Subcutaneous adipose tissue (tissue), 4 donors: ENCODE results near the gene BBIP1. TPM values are rescaled to one million over a fixed set of nuclear protein-coding genes. Genes with fewer than 3 reads are reported as not detected.

Experiments
- total RNA-seq, 4 donors: library from RNA; depleted of rRNA; stranded (reverse); fragments of >200 nt; gene quantifications; one replicate each; pipeline ENCODE4 v1.1.0, GENCODE V29; 2016
- TF ChIP-seq, protein P1 (sequence below): fragments of 450-650 bp; IDR thresholded peaks from one replicate; pipeline ENCODE4 v1.5.1; 2016; ENCODE audit warnings: low read depth, mild to moderate bottlenecking, control low read depth, antibody characterized with exemption, moderate library complexity

The BBIP1 gene
- total RNA-seq, result 10 to 100 TPM; 17.3 to 37.3 (median 24.8) TPM

DNA sequence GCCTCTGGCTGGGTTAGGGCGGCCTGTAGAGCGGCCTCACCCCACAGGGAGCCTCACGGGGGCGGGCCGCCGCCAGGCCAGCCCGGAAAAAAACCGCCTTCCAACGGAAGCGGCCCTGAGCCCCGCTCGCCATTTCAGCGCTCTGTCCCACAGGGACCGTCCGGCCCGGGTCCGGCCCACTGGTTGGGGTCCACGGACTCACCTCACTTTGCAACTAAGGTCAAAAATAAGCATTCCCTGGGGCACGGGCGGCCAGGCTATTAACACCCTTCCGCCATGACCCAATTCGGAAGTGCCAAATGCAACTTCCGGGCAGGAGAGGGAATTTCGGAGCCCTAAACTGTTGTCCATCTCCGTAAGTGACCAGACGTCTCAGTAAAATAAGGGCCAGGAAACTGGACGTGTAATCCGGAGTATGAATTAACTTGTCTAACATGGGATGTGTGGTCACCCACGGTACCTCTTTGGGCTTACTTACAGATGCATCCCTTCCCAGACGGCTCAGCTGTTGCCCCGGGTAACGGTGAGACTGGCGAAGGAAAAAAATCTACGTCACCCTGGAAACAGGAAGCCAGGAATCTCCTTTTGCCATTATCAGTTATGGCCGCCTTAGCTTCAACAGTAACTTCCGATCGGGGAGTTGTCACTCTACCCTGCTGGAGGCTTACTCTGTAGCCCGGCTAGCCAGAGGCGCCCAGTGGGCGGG, at the start of gene BBIP1:
TSS of gene BBIP1 (minus strand) at position 538 of the 706 bp plus-strand sequence. CDS start 1,023 bp downstream, outside the sequence.
- TF ChIP-seq, protein P1, sequence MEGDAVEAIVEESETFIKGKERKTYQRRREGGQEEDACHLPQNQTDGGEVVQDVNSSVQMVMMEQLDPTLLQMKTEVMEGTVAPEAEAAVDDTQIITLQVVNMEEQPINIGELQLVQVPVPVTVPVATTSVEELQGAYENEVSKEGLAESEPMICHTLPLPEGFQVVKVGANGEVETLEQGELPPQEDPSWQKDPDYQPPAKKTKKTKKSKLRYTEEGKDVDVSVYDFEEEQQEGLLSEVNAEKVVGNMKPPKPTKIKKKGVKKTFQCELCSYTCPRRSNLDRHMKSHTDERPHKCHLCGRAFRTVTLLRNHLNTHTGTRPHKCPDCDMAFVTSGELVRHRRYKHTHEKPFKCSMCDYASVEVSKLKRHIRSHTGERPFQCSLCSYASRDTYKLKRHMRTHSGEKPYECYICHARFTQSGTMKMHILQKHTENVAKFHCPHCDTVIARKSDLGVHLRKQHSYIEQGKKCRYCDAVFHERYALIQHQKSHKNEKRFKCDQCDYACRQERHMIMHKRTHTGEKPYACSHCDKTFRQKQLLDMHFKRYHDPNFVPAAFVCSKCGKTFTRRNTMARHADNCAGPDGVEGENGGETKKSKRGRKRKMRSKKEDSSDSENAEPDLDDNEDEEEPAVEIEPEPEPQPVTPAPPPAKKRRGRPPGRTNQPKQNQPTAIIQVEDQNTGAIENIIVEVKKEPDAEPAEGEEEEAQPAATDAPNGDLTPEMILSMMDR, result no peak

GRCh38 chr10:110967645-110968044, 48.7 kb upstream of the BBIP1 start:
- TF ChIP-seq, protein P1, result no peak

- TF ChIP-seq, protein P1, result no peak
Observed at GRCh38 chr10:110967009-110967630, 48.1 kb upstream of the BBIP1 start.

- TF ChIP-seq, protein P1, result no peak
Observed at GRCh38 chr10:110966146-110966545, 47.2 kb upstream of the BBIP1 start.

GRCh38 chr10:110965216-110965615, 46.2 kb upstream of the BBIP1 start:
- TF ChIP-seq, protein P1, result no peak

DNA sequence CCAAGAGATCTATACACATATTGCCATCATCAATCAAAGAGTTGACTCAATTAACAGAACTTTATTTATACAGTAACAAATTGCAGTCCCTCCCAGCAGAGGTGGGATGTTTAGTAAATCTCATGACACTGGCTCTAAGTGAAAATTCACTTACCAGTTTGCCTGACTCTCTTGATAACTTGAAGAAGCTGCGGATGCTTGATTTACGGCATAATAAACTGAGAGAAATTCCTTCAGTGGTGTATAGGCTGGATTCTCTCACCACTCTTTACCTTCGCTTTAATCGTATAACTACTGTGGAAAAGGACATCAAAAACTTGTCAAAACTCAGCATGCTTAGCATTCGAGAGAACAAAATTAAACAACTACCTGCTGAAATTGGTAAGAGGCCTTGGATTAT, 45.7 kb upstream of the BBIP1 start:
- TF ChIP-seq, protein P1, result no peak

DNA sequence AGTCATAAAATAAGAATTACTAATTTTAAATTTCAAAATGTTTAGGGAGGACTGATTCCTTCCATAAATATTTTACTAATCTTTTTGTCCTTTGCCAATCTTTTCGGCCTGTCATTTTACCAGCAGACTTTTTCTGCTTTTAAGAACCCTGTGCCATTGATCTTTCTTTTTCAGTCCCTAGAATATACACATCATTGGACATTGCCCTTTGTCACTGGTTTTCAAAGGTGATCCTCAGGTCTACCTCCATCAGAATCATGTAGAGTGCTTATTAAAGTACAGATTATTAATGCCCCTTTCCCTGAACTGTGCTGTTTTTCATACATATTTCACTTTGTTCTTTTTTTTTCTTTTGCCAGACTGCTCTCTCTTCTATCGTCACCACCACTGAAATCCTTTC, 44.2 kb upstream of the BBIP1 start:
- TF ChIP-seq, protein P1, result no peak
